Measurements from ENCODE around the gene CD82.

Gene CD82

DNA sequence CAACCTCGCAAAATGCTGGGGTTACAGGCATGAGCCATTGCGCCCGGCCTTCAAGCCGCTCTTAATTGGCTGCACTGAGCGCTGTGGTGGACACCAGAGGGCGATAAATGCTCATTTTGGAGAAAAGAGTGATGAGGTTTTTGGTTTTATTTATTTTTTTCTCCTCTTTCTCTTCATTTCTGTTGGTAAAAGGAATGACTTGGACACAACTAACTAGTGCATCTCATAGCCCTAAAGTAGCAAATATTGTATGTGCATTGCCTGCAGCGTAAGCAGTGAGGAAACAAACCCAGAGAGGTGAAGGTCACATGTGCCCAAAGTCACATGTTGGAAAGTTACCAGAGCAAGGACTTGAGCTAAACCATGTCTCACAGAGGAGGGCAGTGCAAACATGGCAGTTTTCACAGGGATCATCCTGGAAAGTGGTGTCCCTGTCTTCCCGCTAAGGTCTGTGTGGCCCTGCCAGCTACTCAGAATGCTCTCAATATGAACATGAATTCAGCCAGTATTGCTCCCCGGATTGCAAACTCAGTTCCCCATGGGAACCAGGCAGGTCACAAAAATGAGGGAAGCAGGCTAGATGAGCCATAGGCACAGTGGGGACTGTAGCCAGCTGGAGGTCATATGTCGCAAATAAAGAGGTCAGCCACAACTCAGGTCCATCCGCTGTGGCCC lies 8.6 kb upstream of the CD82 start:
- in situ Hi-C loops (cut with MboI; ENCODE audit: low sequenced_read_pairs), result loop anchor here (10.0 kb wide), 1 partner anchor 338 kb away; no protein-coding TSS in a partner anchor

- in situ Hi-C loops (cut with MboI; ENCODE audit: low sequenced_read_pairs), result loop anchor here (10.0 kb wide), 1 partner anchor 337 kb away; no protein-coding TSS in a partner anchor
Measured at GRCh38 chr11:44557464-44557863, 8.0 kb upstream of the CD82 start.

DNA sequence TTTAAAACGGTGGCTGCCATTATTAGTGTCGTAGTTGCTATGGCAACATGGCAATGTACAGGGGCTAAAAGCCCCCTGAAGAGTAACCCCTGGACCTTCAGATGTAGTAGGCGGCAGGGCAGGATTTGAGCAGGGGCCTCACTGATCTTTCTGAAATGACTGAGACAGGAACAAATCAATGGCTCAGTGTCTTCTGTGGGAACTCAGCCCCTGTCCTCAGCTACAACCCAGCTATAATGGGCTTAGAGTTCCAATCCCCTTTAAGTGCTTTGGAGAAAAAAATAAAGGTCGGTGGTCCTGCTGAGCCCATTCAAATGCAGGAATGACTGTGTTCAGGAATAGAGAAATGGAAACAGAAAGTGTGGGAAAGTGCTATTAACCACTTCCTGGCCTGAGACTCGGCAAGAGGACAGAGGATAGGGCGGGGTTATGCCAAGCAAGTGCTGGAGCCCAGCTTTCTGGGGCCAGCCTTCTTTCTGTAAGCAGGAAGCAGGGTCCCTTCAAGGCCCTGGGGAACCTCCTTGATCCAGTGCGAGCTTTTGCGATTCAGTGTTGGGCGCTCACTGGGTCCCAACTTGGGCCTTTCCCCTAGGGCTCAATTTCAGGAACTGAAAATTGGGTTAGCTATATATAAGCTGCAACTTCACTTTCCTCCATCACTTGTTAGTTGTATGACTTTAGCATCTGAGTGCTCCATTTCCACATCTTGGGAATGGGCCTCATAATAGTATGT lies 6.1 kb upstream of the CD82 start:
- in situ Hi-C loops (cut with MboI; ENCODE audit: low sequenced_read_pairs), result loop anchor here (10.0 kb wide), 1 partner anchor 335 kb away; no protein-coding TSS in a partner anchor

- in situ Hi-C loops (cut with MboI; ENCODE audit: low sequenced_read_pairs), result loop anchor here (10.0 kb wide), 1 partner anchor 335 kb away; no protein-coding TSS in a partner anchor
Measured at GRCh38 chr11:44559940-44560300, 5.5 kb upstream of the CD82 start.

DNA sequence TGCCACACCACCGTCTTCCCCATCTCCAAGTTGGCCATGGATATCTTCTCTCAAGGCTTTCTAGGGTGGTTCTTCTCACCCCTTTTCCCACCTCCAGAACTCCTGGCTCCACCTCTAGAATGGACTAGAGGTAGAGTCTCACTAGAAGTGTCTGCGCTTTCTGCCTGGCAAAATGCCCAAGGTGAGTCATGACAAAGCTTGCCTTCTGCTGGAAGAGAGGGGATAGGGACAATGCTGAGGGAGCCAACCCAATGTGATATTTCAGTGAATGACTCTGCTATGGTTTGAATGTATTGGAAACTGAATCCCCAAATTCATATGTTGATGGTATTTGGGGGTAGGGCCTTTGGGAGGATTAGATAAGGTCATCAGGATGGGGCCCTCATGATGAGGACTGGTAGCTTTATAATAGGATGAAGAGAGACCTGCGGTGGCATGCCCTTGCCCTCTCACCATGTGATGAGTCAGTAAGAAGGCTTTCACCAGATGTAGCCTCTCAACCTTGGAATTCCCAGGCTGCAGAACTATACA lies 4.1 kb upstream of the CD82 start:
- in situ Hi-C loops (cut with MboI; ENCODE audit: low sequenced_read_pairs), result no loop called here

- in situ Hi-C loops (cut with MboI; ENCODE audit: low sequenced_read_pairs), result no loop called here
Measured at GRCh38 chr11:44561964-44562734, 3.3 kb upstream of the CD82 start.

- in situ Hi-C loops (cut with MboI; ENCODE audit: low sequenced_read_pairs), result no loop called here
Measured at GRCh38 chr11:44562845-44563460, 2.5 kb upstream of the CD82 start.

- in situ Hi-C loops (cut with MboI; ENCODE audit: low sequenced_read_pairs), result no loop called here
Measured at GRCh38 chr11:44563711-44564110, 1.8 kb upstream of the CD82 start.

- in situ Hi-C loops (cut with MboI; ENCODE audit: low sequenced_read_pairs), result no loop called here
Measured at GRCh38 chr11:44564166-44564565, 1.3 kb upstream of the CD82 start.

GRCh38 chr11:44564670-44565210 lies 723 bp upstream of the CD82 start:
- in situ Hi-C loops (cut with MboI; ENCODE audit: low sequenced_read_pairs), result no loop called here

DNA sequence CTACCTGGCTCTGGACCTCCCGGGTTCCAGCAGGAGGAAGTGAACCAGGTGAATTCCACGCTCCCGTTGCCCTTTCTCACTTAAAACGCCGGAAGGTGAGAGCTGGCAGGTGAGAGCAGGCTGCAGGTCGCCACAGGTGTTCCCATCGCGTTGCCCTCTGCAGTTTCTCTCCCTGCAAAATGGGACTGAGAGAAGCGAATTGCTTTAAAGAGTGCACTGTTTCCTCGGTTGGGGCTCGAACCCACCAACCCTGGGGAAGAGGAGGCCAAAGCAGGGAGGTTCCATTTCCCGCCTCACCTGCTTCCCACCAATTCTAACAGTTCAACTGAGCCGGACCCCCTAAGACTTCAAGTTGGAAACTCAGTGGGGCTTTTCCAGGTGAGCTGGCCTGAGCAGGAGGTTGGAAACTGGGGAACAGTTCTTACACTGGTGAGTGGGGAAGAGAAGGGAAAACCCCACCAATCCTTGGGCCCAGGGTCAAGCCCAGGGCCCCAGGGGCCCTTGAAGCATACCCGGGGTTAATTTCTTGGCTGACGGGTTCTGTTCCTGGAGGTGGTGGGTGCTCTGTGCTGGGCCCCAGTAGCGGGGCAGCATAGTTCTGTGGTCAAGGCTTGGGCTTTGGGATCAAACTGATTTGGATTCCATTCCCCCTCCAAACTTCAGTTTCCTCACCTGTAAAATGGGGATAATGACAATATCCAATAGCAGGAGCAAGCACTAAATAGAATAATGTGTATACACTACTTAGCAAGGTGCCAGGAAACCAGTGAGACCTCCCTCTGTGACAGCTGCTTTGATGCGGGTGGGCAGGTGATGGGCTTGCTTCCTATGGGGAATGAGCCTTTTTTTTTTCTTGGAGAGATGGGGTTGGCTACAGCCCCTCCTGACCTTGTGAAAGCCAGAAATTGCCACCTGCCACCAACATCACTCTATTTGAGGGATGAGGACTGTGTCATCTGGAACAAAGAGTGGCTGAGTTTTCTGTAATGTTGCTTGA lies 788 bp downstream of the CD82 start:
- in situ Hi-C loops (cut with MboI; ENCODE audit: low sequenced_read_pairs), result no loop called here

GRCh38 chr11:44566952-44567875 lies 1.8 kb downstream of the CD82 start:
- in situ Hi-C loops (cut with MboI; ENCODE audit: low sequenced_read_pairs), result no loop called here

DNA sequence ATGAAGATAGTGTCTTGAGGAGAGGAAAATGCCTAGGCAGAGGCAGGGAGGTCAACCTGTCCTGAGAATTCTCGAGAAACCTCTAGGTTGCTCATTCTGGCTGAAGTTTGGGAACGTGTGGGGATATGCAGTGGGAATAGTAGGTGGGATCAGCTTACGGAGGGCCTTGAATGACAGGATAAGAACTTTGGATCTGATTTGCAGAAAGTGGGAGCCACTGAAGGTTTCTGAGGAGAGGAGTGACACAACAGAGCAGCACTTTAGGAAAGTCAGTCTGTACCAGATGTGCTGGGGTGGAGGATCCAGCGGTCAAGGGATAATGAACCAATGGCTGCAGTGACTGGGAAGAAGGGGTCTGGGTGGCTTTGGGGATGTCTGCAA lies 2.4 kb downstream of the CD82 start:
- in situ Hi-C loops (cut with MboI; ENCODE audit: low sequenced_read_pairs), result no loop called here

- in situ Hi-C loops (cut with MboI; ENCODE audit: low sequenced_read_pairs), result no loop called here
Measured at GRCh38 chr11:44568331-44568657, 2.8 kb downstream of the CD82 start.

GRCh38 chr11:44568658-44569473 lies 3.4 kb downstream of the CD82 start:
- in situ Hi-C loops (cut with MboI; ENCODE audit: low sequenced_read_pairs), result no loop called here

GRCh38 chr11:44570411-44571155 lies 5.1 kb downstream of the CD82 start:
- in situ Hi-C loops (cut with MboI; ENCODE audit: low sequenced_read_pairs), result loop anchor here (5.0 kb wide), 1 partner anchor 37 kb away; no protein-coding TSS in a partner anchor

GRCh38 chr11:44571871-44572270 lies 6.4 kb downstream of the CD82 start:
- in situ Hi-C loops (cut with MboI; ENCODE audit: low sequenced_read_pairs), result loop anchor here (5.0 kb wide), 1 partner anchor 35 kb away; no protein-coding TSS in a partner anchor
